HepG2 (cell line): ENCODE data around the gene CYP46A1.

Source experiments
- ARNT2 ChIP-seq: sonication (generic); formaldehyde crosslinking; IDR thresholded peaks from 2 replicates; pipeline ENCODE4 v1.8.0; 2022; ENCODE audit warnings: mild to moderate bottlenecking, low read depth, missing genetic modification reagents, moderate library complexity
- PRMT3 ChIP-seq: sonication (generic); formaldehyde crosslinking; IDR thresholded peaks from 2 replicates; pipeline ENCODE4 v1.8.1; 2022; ENCODE audit warnings: low read depth, mild to moderate bottlenecking, moderate library complexity, missing genetic modification reagents, borderline replicate concordance
- TF ChIP-seq, protein P1 (sequence below): sonication (generic); formaldehyde crosslinking; IDR thresholded peaks from 2 replicates; pipeline ENCODE4 v1.8.1; 2023; ENCODE audit warnings: mild to moderate bottlenecking, missing genetic modification reagents, borderline replicate concordance
- TF ChIP-seq, protein P2 (sequence below): sonication (generic); formaldehyde crosslinking; IDR thresholded peaks from 2 replicates; pipeline ENCODE4 v1.5.1; 2020; ENCODE audit warnings: mild to moderate bottlenecking, missing genetic modification reagents, moderate library complexity
- TF ChIP-seq, protein P3 (sequence below): sonication (generic); formaldehyde crosslinking; IDR thresholded peaks from 2 replicates; pipeline ENCODE4 v1.5.0; 2020; ENCODE audit warnings: mild to moderate bottlenecking, missing genetic modification reagents, moderate library complexity

DNA sequence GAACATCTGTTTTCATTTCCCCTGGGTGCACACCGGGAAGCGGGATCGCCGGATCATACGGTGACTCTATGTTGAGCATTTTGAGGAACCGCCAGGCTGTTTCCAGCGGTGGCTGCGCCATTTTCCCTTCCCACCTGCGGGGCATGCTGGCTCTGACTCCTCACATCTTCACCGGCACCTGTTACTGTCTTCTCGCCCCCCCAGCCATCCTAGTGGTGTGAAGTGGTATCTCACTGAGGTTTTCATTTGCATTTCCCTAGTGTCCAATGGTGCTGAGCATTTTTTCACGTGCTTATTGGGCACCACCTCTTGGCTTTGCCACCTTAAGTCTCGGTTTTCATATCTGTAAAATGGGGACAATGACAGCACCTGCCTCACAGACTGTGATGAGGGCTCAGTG is 65.0 kb downstream of the CYP46A1 start:
- no peak for TF ChIP-seq PRMT3 (CRISPR knock-in tag)
- TF ChIP-seq, protein P1, sequence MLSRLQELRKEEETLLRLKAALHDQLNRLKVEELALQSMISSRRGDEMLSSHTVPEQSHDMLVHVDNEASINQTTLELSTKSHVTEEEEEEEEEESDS (CRISPR knock-in tag) = no peak
- TF ChIP-seq, protein P2, sequence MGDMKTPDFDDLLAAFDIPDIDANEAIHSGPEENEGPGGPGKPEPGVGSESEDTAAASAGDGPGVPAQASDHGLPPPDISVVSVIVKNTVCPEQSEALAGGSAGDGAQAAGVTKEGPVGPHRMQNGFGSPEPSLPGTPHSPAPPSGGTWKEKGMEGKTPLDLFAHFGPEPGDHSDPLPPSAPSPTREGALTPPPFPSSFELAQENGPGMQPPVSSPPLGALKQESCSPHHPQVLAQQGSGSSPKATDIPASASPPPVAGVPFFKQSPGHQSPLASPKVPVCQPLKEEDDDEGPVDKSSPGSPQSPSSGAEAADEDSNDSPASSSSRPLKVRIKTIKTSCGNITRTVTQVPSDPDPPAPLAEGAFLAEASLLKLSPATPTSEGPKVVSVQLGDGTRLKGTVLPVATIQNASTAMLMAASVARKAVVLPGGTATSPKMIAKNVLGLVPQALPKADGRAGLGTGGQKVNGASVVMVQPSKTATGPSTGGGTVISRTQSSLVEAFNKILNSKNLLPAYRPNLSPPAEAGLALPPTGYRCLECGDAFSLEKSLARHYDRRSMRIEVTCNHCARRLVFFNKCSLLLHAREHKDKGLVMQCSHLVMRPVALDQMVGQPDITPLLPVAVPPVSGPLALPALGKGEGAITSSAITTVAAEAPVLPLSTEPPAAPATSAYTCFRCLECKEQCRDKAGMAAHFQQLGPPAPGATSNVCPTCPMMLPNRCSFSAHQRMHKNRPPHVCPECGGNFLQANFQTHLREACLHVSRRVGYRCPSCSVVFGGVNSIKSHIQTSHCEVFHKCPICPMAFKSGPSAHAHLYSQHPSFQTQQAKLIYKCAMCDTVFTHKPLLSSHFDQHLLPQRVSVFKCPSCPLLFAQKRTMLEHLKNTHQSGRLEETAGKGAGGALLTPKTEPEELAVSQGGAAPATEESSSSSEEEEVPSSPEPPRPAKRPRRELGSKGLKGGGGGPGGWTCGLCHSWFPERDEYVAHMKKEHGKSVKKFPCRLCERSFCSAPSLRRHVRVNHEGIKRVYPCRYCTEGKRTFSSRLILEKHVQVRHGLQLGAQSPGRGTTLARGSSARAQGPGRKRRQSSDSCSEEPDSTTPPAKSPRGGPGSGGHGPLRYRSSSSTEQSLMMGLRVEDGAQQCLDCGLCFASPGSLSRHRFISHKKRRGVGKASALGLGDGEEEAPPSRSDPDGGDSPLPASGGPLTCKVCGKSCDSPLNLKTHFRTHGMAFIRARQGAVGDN = no peak
- TF ChIP-seq ARNT2 (CRISPR knock-in tag) = no peak
- TF ChIP-seq, protein P3, sequence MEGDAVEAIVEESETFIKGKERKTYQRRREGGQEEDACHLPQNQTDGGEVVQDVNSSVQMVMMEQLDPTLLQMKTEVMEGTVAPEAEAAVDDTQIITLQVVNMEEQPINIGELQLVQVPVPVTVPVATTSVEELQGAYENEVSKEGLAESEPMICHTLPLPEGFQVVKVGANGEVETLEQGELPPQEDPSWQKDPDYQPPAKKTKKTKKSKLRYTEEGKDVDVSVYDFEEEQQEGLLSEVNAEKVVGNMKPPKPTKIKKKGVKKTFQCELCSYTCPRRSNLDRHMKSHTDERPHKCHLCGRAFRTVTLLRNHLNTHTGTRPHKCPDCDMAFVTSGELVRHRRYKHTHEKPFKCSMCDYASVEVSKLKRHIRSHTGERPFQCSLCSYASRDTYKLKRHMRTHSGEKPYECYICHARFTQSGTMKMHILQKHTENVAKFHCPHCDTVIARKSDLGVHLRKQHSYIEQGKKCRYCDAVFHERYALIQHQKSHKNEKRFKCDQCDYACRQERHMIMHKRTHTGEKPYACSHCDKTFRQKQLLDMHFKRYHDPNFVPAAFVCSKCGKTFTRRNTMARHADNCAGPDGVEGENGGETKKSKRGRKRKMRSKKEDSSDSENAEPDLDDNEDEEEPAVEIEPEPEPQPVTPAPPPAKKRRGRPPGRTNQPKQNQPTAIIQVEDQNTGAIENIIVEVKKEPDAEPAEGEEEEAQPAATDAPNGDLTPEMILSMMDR (CRISPR knock-in tag) = no peak
